ENCODE results near the gene CYP8B1. TPM values are rescaled to one million over a fixed set of nuclear protein-coding genes. Genes with fewer than 3 reads are reported as not detected.

The CYP8B1 gene
- total and polyA plus RNA-seq, 8 donors, result 0.10 TPM; not detected in 7

DNA sequence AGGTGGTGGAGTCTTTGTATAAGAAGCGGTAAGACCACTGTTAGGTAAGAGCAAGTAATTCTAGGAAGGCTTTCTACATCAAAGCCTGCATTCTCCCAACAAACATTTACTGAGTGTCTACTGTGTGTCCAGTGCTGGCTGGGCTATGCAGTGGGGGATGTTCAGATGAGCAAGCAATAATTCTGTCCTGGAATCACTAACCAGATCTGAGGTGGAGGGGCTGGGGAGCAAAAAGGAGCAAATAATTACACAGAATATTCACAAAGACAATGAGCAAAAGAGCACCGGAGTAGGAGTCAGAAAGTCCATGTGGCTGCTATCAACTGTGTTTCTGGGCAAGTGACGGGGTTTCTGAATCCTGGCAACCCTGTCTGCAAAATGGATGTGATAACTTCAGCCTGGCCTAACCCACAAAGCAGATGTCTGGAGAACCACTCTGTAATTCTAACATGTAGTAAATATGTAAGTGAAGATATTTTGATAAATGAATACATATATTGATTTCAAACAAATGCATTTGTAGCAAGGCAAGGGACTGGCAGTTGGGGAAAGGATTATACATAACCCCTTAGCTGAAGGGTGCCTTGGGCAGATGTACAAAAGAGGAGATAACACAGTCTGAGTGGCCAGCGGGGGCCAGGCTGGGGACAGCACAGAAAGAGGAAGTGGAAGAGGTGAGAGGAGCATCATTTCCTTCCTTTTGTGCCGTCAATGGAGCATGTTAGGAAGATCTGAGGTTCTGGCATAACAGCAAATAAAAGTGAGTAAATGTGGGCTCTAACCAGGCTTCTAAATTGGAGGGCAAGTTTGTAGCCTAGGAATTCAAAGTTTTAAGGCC is 28.8 kb downstream of the CYP8B1 start:
- intact Hi-C loops (cut with DNase I; ENCODE audit: low total_unique reads), result no loop called here
- Histone ChIP-seq H3K36me3 (no peaks in the 10 kb centered on the region), H3K4me1 (peaks cover 8 to 49% (median 33%) of the 10 kb centered on the region in 4 donors), H3K27ac (peak overlapping the region in 4 of 5 donors; percentile 41 to 73 (median 58)), H3K4me3 (no peak overlapping the region), H3K9me3 (no peaks in the 10 kb centered on the region), H3K27me3 (no peaks in the 10 kb centered on the region)
- TF ChIP-seq EP300 (IDR thresholded peaks at IDR 0.05) (no peak), CTCF (IDR thresholded peaks at IDR 0.05) (no peak), POLR2A (IDR thresholded peaks at IDR 0.05) (no peak), POLR2AphosphoS5 (IDR thresholded peaks at IDR 0.05) (no peak)
- WGBS, 5 donors, result 41 to 58% (median 50%) methylated on average over 5 of the region's 5 CpGs
- DNase-seq, result peak in 1 of 2 donors; percentile 62

DNA sequence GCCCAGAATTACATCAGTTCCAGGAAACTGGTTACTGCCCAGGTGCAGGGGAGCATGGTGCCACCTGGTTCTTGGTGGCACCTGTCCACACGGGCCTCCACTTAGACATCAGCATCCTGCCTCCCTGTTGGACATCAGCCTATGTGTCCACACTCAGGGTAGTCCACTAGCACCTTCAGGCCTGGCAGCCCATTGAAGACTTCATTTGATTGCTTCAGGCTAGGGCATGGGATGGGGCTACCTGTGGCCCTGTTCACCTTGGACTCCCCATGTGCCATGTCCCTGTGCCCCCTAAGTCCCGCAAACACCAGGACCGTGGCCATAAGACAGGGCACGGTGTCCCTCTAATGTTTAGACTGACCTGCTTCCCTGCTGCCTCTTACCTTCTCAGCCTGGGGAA is 30.9 kb downstream of the CYP8B1 start:
- DNase-seq, result no peak
- Histone ChIP-seq H3K27ac (peak overlapping the region in 4 of 5 donors; percentile 52 to 73 (median 64)), H3K4me3 (no peak overlapping the region), H3K9me3 (no peaks in the 10 kb centered on the region), H3K4me1 (peaks cover 10 to 53% (median 33%) of the 10 kb centered on the region in 4 donors), H3K36me3 (no peaks in the 10 kb centered on the region), H3K27me3 (no peaks in the 10 kb centered on the region)
- 71 to 90% (median 80%) methylated on average over 4 of the region's 4 CpGs for WGBS, 5 donors
- TF ChIP-seq CTCF (IDR thresholded peaks at IDR 0.05) (no peak), POLR2A (IDR thresholded peaks at IDR 0.05) (no peak), POLR2AphosphoS5 (IDR thresholded peaks at IDR 0.05) (no peak), EP300 (IDR thresholded peaks at IDR 0.05) (no peak)
- intact Hi-C loops (cut with DNase I; ENCODE audit: low total_unique reads), result no loop called here

DNA sequence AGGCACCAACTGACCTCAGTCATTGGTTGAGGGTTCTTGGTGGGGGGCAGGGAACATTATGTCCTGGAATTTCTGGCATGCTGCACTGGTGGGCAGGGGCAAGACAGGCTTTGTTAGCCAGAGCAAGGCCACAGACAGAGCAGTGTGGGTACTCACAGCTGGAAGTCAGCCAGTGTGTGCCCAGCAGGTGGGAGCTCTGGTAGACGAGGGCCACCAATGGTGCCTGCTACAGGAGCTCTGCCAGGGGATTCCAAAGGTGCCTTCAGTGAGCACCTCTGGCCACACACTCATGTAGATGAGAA is 31.3 kb downstream of the CYP8B1 start:
- no peaks in the 10 kb centered on the region for H3K36me3 ChIP-seq
- H3K4me1 ChIP-seq, result peaks cover 15 to 58% (median 36%) of the 10 kb centered on the region in 4 donors
- intact Hi-C loops (cut with DNase I; ENCODE audit: low total_unique reads), result no loop called here
- H3K27ac ChIP-seq, result peak overlapping the region in 4 of 5 donors; percentile 52 to 73 (median 64)
- no peak overlapping the region for H3K4me3 ChIP-seq
- no peak for TF ChIP-seq POLR2AphosphoS5 (IDR thresholded peaks at IDR 0.05)
- TF ChIP-seq CTCF (IDR thresholded peaks at IDR 0.05), result no peak
- no peak for TF ChIP-seq EP300 (IDR thresholded peaks at IDR 0.05)
- TF ChIP-seq POLR2A (IDR thresholded peaks at IDR 0.05), result no peak
- WGBS, 5 donors, result 50 to 86% (median 69%) methylated on average over 1 of the region's 1 CpG
- no peaks in the 10 kb centered on the region for H3K9me3 ChIP-seq
- no peak for DNase-seq
- H3K27me3 ChIP-seq, result no peaks in the 10 kb centered on the region

DNA sequence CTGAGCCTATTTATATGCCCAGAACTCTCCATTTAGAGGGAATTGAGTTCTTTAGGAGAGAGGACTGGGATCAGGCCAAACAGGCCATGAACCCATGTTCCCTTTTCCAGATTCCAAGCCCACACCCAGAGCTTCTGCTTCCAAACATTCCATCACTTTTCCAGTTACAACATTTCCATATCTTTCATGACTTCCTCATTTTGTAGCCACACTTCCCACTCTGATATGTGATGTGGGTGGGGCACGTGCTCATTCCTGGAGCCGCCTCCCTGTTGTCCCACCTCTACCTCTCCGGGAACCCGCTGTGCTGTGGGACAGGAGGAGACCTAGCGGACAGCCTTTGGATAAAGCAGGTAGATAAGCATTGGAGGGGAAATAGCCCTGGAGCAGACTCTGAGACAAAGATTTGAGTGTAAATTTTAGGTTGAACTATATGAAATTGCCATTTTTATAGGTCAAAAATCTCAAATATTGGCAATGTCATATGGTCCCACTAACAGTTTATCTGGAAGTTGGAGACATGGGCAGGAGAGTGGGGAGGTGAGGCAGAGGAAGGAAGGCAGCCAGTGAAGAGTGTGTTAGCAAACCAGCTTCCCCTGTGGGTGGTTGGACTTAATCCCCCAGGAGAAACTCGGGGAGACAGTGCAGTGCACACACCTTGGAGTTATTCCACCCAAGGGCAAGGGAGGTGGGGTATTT is 31.8 kb downstream of the CYP8B1 start:
- intact Hi-C loops (cut with DNase I; ENCODE audit: low total_unique reads), result no loop called here
- no peaks in the 10 kb centered on the region for H3K36me3 ChIP-seq
- TF ChIP-seq CTCF (IDR thresholded peaks at IDR 0.05) (no peak), POLR2AphosphoS5 (IDR thresholded peaks at IDR 0.05) (peak in 1 of 3 donors; percentile 37)
- H3K4me3 ChIP-seq, result no peak overlapping the region
- H3K9me3 ChIP-seq, result no peaks in the 10 kb centered on the region
- no peaks in the 10 kb centered on the region for H3K27me3 ChIP-seq
- WGBS, 5 donors, result 40 to 63% (median 57%) methylated on average over 6 of the region's 6 CpGs
- peak overlapping the region in 4 of 5 donors; percentile 52 to 73 (median 64) for H3K27ac ChIP-seq
- peak in 1 of 2 donors; percentile 39 for DNase-seq
- H3K4me1 ChIP-seq, result peaks cover 17 to 60% (median 38%) of the 10 kb centered on the region in 4 donors

Data from stomach (tissue), 9 donors.